HEK293 (cell line): ENCODE measurements around the gene CPN1.
A peak's percentile ranks its signal among the peaks of the same experiment; 100 is the strongest.

Experiments used
- GLI2 ChIP-seq: fragments of 450-650 bp; formaldehyde crosslinking; IDR thresholded peaks from 2 replicates; pipeline ENCODE4; 2017; ENCODE audit warnings: missing biosample characterization, missing genetic modification characterization, low read depth, borderline replicate concordance
- GLIS1 ChIP-seq: fragments of 450-650 bp; formaldehyde crosslinking; IDR thresholded peaks from 2 replicates; pipeline ENCODE4 v1.5.1; 2016; ENCODE audit warnings: missing biosample characterization, missing genetic modification characterization
- GLIS2 ChIP-seq: fragments of 450-650 bp; formaldehyde crosslinking; IDR thresholded peaks from 2 replicates; pipeline ENCODE4 v1.5.1; 2016; ENCODE audit warnings: missing biosample characterization, missing genetic modification characterization
- IKZF3 ChIP-seq: fragments of 450-650 bp; IDR thresholded peaks from 2 replicates; pipeline ENCODE4 v1.5.0; 2018; ENCODE audit warnings: missing biosample characterization, mild to moderate bottlenecking, missing genetic modification characterization, moderate library complexity
- KLF1 ChIP-seq: fragments of 450-650 bp; formaldehyde crosslinking; IDR thresholded peaks from 2 replicates; pipeline ENCODE4 v1.5.1; 2016; ENCODE audit warnings: missing biosample characterization, missing genetic modification characterization
- KLF7 ChIP-seq: fragments of 450-650 bp; formaldehyde crosslinking; IDR thresholded peaks from 2 replicates; pipeline ENCODE4 v1.5.1; 2016; ENCODE audit warnings: missing biosample characterization, missing genetic modification characterization, borderline replicate concordance
- SCRT2 ChIP-seq: fragments of 450-650 bp; formaldehyde crosslinking; IDR thresholded peaks from 2 replicates; pipeline ENCODE4 v1.5.1; 2016; ENCODE audit warnings: missing biosample characterization, missing genetic modification characterization
- WT1 ChIP-seq: fragments of 450-650 bp; formaldehyde crosslinking; IDR thresholded peaks from 2 replicates; pipeline ENCODE4 v1.5.1; 2016; ENCODE audit warnings: missing biosample characterization, missing genetic modification characterization
- ZBTB20 ChIP-seq: fragments of 450-650 bp; formaldehyde crosslinking; IDR thresholded peaks from 2 replicates; pipeline ENCODE4 v1.5.1; 2016; ENCODE audit warnings: missing biosample characterization, missing genetic modification characterization
- ZFHX2 ChIP-seq: fragments of 450-650 bp; formaldehyde crosslinking; conservative IDR thresholded peaks from 2 replicates; pipeline ENCODE4 v1.5.1; 2016; ENCODE audit warnings: missing biosample characterization, missing genetic modification characterization
- ZIC2 ChIP-seq: fragments of 450-650 bp; formaldehyde crosslinking; IDR thresholded peaks from 2 replicates; pipeline ENCODE4 v1.5.1; 2016; ENCODE audit warnings: missing biosample characterization, missing genetic modification characterization
- ZNF239 ChIP-seq: fragments of 450-650 bp; formaldehyde crosslinking; IDR thresholded peaks from 2 replicates; pipeline ENCODE4 v1.5.1; 2016; ENCODE audit warnings: missing biosample characterization, missing genetic modification characterization
- ZNF311 ChIP-seq: fragments of 450-650 bp; formaldehyde crosslinking; IDR thresholded peaks from 2 replicates; pipeline ENCODE4 v1.5.1; 2017; ENCODE audit warnings: missing biosample characterization, missing genetic modification characterization, borderline replicate concordance
- ZNF335 ChIP-seq: fragments of 450-650 bp; formaldehyde crosslinking; conservative IDR thresholded peaks from 2 replicates; pipeline ENCODE4 v1.5.1; 2016; ENCODE audit warnings: missing biosample characterization, missing genetic modification characterization
- ZNF341 ChIP-seq: fragments of 450-650 bp; formaldehyde crosslinking; IDR thresholded peaks from 2 replicates; pipeline ENCODE4; 2016; ENCODE audit warnings: low read depth, missing biosample characterization, missing genetic modification characterization
- ZNF350 ChIP-seq: fragments of 450-650 bp; formaldehyde crosslinking; IDR thresholded peaks from 2 replicates; pipeline ENCODE4 v1.5.0; 2017; ENCODE audit warnings: missing biosample characterization, mild to moderate bottlenecking, missing genetic modification characterization
- ZNF433 ChIP-seq: fragments of 450-650 bp; formaldehyde crosslinking; IDR thresholded peaks from 2 replicates; pipeline ENCODE4 v1.5.1; 2016; ENCODE audit warnings: missing biosample characterization, missing genetic modification characterization, low read depth
- ZNF529 ChIP-seq: fragments of 450-650 bp; formaldehyde crosslinking; IDR thresholded peaks from 2 replicates; pipeline ENCODE4 v1.5.1; 2017; ENCODE audit warnings: missing genetic modification characterization, missing biosample characterization; ENCODE audit not compliant: insufficient replicate concordance
- ZNF621 ChIP-seq: fragments of 450-650 bp; formaldehyde crosslinking; IDR thresholded peaks from 2 replicates; pipeline ENCODE4 v1.5.1; 2017; ENCODE audit warnings: missing biosample characterization, missing genetic modification characterization
- ZNF660 ChIP-seq: fragments of 450-650 bp; IDR thresholded peaks from 2 replicates; pipeline ENCODE4 v1.5.1; 2018; ENCODE audit warnings: missing biosample characterization, mild to moderate bottlenecking, missing genetic modification characterization
- ZSCAN23 ChIP-seq: fragments of 450-650 bp; formaldehyde crosslinking; IDR thresholded peaks from 2 replicates; pipeline ENCODE4 v1.5.1; 2016; ENCODE audit warnings: missing biosample characterization, missing genetic modification characterization
- TF ChIP-seq, protein P1 (sequence below): fragments of 450-650 bp; formaldehyde crosslinking; IDR thresholded peaks from 2 replicates; pipeline ENCODE4 v1.5.1; 2016; ENCODE audit warnings: missing biosample characterization, missing genetic modification characterization
- TF ChIP-seq, protein P2 (sequence below): fragments of 450-650 bp; formaldehyde crosslinking; IDR thresholded peaks from 2 replicates; pipeline ENCODE4 v1.5.1; 2017; ENCODE audit warnings: missing biosample characterization, missing genetic modification characterization
- TF ChIP-seq, protein P3 (sequence below): fragments of 450-650 bp; formaldehyde crosslinking; IDR thresholded peaks from 2 replicates; pipeline ENCODE4 v1.5.1; 2016; ENCODE audit warnings: missing biosample characterization, missing genetic modification characterization
- TF ChIP-seq, protein P4 (sequence below): fragments of 450-650 bp; formaldehyde crosslinking; IDR thresholded peaks from 2 replicates; pipeline ENCODE4 v1.5.1; 2017; ENCODE audit warnings: missing biosample characterization, missing genetic modification characterization
- TF ChIP-seq, protein P5 (sequence below): fragments of 450-650 bp; formaldehyde crosslinking; IDR thresholded peaks from 2 replicates; pipeline ENCODE4 v1.5.1; 2016; ENCODE audit warnings: missing biosample characterization, missing genetic modification characterization
- TF ChIP-seq, protein P6 (sequence below): fragments of 450-650 bp; formaldehyde crosslinking; IDR thresholded peaks from 2 replicates; pipeline ENCODE4 v1.5.1; 2016; ENCODE audit warnings: missing biosample characterization, missing genetic modification characterization

Gene CPN1

DNA sequence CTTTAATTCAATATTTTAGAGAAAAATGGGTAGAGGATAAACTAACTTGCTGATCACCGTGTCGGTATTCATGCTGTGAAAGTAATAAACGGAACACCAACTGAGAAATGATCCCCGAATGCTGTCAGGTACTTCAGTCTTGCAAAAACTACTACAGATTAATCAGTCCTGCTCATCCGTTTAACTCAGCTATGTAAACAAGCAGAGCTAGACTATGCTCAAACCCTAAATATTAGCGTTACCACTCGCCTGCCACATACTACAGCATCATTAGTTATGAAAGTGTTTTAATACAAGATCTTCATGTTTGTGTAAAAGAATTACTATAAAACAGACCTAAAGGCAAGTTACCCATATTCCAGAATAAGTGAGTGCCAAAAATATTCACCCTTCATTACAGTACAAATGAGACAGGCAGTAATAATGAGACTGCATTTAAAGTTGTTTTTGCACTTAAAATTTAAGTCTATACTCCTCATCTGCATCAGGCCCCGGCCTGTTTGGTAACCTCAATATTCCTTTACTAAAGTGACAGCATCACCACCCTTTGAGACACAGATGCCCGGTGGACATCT lies 72.9 kb downstream of the CPN1 start (continued):
- TF ChIP-seq, protein P1, sequence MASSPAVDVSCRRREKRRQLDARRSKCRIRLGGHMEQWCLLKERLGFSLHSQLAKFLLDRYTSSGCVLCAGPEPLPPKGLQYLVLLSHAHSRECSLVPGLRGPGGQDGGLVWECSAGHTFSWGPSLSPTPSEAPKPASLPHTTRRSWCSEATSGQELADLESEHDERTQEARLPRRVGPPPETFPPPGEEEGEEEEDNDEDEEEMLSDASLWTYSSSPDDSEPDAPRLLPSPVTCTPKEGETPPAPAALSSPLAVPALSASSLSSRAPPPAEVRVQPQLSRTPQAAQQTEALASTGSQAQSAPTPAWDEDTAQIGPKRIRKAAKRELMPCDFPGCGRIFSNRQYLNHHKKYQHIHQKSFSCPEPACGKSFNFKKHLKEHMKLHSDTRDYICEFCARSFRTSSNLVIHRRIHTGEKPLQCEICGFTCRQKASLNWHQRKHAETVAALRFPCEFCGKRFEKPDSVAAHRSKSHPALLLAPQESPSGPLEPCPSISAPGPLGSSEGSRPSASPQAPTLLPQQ = no peak
- TF ChIP-seq, protein P2, sequence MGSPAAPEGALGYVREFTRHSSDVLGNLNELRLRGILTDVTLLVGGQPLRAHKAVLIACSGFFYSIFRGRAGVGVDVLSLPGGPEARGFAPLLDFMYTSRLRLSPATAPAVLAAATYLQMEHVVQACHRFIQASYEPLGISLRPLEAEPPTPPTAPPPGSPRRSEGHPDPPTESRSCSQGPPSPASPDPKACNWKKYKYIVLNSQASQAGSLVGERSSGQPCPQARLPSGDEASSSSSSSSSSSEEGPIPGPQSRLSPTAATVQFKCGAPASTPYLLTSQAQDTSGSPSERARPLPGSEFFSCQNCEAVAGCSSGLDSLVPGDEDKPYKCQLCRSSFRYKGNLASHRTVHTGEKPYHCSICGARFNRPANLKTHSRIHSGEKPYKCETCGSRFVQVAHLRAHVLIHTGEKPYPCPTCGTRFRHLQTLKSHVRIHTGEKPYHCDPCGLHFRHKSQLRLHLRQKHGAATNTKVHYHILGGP (tag by site-specific recombination) = no peak
- TF ChIP-seq SCRT2 = no peak
- TF ChIP-seq ZNF529 (tag by site-specific recombination) = no peak
- TF ChIP-seq, protein P3, sequence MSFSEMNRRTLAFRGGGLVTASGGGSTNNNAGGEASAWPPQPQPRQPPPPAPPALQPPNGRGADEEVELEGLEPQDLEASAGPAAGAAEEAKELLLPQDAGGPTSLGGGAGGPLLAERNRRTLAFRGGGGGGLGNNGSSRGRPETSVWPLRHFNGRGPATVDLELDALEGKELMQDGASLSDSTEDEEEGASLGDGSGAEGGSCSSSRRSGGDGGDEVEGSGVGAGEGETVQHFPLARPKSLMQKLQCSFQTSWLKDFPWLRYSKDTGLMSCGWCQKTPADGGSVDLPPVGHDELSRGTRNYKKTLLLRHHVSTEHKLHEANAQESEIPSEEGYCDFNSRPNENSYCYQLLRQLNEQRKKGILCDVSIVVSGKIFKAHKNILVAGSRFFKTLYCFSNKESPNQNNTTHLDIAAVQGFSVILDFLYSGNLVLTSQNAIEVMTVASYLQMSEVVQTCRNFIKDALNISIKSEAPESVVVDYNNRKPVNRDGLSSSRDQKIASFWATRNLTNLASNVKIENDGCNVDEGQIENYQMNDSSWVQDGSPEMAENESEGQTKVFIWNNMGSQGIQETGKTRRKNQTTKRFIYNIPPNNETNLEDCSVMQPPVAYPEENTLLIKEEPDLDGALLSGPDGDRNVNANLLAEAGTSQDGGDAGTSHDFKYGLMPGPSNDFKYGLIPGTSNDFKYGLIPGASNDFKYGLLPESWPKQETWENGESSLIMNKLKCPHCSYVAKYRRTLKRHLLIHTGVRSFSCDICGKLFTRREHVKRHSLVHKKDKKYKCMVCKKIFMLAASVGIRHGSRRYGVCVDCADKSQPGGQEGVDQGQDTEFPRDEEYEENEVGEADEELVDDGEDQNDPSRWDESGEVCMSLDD (tag by site-specific recombination) = no peak
- no peak for TF ChIP-seq ZNF341 (tag by site-specific recombination)
- no peak for TF ChIP-seq GLIS2 (tag by site-specific recombination)
- no peak for TF ChIP-seq ZBTB20
- TF ChIP-seq ZNF350 = no peak
- TF ChIP-seq ZNF311 = no peak
- TF ChIP-seq, protein P4, sequence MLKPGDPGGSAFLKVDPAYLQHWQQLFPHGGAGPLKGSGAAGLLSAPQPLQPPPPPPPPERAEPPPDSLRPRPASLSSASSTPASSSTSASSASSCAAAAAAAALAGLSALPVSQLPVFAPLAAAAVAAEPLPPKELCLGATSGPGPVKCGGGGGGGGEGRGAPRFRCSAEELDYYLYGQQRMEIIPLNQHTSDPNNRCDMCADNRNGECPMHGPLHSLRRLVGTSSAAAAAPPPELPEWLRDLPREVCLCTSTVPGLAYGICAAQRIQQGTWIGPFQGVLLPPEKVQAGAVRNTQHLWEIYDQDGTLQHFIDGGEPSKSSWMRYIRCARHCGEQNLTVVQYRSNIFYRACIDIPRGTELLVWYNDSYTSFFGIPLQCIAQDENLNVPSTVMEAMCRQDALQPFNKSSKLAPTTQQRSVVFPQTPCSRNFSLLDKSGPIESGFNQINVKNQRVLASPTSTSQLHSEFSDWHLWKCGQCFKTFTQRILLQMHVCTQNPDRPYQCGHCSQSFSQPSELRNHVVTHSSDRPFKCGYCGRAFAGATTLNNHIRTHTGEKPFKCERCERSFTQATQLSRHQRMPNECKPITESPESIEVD (tag by site-specific recombination) = peak; percentile 85
- no peak for TF ChIP-seq ZNF621
- TF ChIP-seq KLF7 (tag by site-specific recombination) = no peak
- TF ChIP-seq ZNF335 = no peak
- TF ChIP-seq ZNF239 = no peak
- TF ChIP-seq, protein P5, sequence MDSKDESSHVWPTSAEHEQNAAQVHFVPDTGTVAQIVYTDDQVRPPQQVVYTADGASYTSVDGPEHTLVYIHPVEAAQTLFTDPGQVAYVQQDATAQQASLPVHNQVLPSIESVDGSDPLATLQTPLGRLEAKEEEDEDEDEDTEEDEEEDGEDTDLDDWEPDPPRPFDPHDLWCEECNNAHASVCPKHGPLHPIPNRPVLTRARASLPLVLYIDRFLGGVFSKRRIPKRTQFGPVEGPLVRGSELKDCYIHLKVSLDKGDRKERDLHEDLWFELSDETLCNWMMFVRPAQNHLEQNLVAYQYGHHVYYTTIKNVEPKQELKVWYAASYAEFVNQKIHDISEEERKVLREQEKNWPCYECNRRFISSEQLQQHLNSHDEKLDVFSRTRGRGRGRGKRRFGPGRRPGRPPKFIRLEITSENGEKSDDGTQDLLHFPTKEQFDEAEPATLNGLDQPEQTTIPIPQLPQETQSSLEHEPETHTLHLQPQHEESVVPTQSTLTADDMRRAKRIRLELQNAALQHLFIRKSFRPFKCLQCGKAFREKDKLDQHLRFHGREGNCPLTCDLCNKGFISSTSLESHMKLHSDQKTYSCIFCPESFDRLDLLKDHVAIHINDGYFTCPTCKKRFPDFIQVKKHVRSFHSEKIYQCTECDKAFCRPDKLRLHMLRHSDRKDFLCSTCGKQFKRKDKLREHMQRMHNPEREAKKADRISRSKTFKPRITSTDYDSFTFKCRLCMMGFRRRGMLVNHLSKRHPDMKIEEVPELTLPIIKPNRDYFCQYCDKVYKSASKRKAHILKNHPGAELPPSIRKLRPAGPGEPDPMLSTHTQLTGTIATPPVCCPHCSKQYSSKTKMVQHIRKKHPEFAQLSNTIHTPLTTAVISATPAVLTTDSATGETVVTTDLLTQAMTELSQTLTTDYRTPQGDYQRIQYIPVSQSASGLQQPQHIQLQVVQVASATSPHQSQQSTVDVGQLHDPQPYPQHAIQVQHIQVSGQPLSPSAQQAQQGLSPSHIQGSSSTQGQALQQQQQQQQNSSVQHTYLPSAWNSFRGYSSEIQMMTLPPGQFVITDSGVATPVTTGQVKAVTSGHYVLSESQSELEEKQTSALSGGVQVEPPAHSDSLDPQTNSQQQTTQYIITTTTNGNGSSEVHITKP (tag by site-specific recombination) = no peak
- no peak for TF ChIP-seq KLF1 (tag by site-specific recombination)
- TF ChIP-seq ZSCAN23 (tag by site-specific recombination) = no peak
- TF ChIP-seq ZFHX2 (tag by site-specific recombination) = no peak
- no peak for TF ChIP-seq WT1 (tag by site-specific recombination)
- no peak for TF ChIP-seq GLIS1 (tag by site-specific recombination)
- TF ChIP-seq ZNF433 = no peak
- TF ChIP-seq ZNF660 (tag by site-specific recombination) = 0 out of 2 replicates have a peak, but pooled peaks have one; percentile 16
- TF ChIP-seq, protein P6, sequence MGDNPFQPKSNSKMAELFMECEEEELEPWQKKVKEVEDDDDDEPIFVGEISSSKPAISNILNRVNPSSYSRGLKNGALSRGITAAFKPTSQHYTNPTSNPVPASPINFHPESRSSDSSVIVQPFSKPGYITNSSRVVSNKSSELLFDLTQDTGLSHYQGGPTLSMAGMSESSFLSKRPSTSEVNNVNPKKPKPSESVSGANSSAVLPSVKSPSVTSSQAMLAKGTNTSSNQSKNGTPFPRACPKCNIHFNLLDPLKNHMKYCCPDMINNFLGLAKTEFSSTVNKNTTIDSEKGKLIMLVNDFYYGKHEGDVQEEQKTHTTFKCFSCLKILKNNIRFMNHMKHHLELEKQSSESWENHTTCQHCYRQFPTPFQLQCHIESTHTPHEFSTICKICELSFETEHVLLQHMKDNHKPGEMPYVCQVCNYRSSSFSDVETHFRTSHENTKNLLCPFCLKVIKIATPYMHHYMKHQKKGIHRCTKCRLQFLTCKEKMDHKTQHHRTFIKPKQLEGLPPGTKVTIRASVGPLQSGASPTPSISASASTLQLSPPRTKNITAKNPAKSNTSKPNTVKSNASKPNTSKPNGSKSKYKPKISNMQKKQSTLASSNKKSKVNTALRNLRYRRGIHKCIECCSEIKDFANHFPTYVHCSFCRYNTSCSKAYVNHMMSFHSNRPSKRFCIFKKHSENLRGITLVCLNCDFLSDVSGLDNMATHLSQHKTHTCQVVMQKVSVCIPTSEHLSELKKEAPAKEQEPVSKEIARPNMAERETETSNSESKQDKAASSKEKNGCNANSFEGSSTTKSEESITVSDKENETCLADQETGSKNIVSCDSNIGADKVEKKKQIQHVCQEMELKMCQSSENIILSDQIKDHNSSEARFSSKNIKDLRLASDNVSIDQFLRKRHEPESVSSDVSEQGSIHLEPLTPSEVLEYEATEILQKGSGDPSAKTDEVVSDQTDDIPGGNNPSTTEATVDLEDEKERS = no peak
- TF ChIP-seq GLI2 = no peak
- TF ChIP-seq ZIC2 (tag by site-specific recombination) = 0 out of 2 replicates have a peak, but pooled peaks have one; percentile 11
- no peak for TF ChIP-seq IKZF3
